Measurements from ENCODE around the gene ACOT8. TPM values are rescaled to one million over a fixed set of nuclear protein-coding genes. Genes with fewer than 3 reads are reported as not detected.

The ACOT8 gene
- total RNA-seq, 4 donors from 2014 or later: 32.3 to 66.2 (median 41.4) TPM

DNA sequence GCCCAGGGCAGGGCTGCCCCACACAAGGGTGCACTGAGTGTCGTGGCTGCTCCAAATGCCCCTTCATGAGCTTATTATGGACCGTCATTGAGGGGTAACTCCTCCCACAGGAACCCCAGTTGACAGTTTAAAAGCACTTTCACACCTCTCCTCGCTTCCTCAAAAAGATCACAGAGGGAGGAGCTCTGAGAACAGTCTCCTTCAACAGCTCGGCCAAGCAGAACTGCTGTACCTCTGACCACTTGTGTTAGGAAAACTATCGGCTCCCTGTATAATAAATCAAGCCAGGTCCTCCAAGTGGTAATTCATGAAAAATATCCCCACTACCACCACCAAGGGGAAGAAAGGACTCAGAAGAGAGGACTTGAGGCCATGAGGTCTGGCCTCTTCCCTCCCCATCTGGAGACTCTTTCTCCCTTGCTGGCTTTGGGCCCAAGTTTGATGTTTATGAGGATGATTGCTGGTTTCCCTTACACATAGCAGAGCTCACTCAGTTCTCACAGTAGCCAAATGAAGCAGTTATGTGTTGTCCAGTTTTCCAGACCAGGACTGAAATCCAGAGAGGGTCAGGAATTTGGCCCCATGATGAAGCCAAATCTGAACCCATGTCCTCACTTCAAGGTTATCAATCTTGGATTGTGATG lies 14.9 kb downstream of the ACOT8 start:
- Histone ChIP-seq H3K36me3 (peaks cover 0 to 79% of the 10 kb centered on the region in 2 donors), H3K27ac (peak overlapping the region; percentile 61 to 96 (median 84)), H3K4me3 (no peak overlapping the region), H3K27me3 (no peaks in the 10 kb centered on the region), H3K4me1 (peaks cover 36 to 55% of the 10 kb centered on the region in 2 donors), H3K9me3 (no peaks in the 10 kb centered on the region)
- DNase-seq (no peak), ATAC-seq (peak; percentile 62 to 67)
- TF ChIP-seq POLR2A (IDR thresholded peaks at IDR 0.05): no peak
- TF ChIP-seq, protein P1, sequence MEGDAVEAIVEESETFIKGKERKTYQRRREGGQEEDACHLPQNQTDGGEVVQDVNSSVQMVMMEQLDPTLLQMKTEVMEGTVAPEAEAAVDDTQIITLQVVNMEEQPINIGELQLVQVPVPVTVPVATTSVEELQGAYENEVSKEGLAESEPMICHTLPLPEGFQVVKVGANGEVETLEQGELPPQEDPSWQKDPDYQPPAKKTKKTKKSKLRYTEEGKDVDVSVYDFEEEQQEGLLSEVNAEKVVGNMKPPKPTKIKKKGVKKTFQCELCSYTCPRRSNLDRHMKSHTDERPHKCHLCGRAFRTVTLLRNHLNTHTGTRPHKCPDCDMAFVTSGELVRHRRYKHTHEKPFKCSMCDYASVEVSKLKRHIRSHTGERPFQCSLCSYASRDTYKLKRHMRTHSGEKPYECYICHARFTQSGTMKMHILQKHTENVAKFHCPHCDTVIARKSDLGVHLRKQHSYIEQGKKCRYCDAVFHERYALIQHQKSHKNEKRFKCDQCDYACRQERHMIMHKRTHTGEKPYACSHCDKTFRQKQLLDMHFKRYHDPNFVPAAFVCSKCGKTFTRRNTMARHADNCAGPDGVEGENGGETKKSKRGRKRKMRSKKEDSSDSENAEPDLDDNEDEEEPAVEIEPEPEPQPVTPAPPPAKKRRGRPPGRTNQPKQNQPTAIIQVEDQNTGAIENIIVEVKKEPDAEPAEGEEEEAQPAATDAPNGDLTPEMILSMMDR (IDR thresholded peaks at IDR 0.05 in 4 of 5, conservative IDR thresholded peaks at IDR 0.05 in 1 of 5): no peak
- intact Hi-C loops (cut with DNase I; ENCODE audit: low total_unique reads): no loop called here
- in situ Hi-C loops (cut with MboI; ENCODE audit: low sequenced_read_pairs in 4 of 4): no loop called here

DNA sequence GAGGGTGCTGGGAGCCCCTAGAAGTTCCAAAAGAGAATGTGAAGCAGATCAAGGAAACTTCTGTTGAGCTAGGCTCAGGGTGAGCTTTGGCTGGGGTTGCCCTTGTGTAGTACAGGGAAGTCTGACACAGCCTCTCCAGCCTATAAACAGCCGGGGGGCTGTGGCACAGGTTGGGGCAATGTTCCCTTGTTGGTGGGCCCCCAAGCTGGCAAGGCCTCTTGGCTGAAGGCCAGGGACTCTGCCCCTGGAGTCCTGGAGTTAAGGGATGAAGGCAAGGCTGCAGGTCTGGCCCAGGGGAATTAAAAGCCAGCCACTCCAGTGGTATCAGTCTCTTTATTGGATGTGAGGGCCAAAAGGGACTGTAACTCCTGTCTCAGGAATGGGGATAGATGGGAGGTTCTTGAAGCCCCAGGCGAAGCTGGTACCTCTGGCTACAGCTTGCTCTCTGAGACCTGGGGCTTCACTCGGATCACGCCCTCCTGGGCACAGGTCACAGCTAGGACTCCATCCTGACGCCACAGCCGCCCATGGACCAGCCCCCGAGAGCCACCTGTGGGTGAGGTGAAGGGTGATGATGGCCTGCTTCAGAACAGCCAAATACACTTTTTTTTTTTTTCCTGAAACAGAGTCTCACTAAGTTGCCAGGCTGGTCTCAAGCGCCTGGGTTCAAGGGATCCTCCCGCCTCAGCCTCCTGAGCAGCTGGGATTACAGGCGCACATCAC lies 15.6 kb downstream of the ACOT8 start:
- intact Hi-C loops (cut with DNase I; ENCODE audit: low total_unique reads): no loop called here
- peaks cover 44 to 62% of the 10 kb centered on the region in 2 donors for H3K4me1 ChIP-seq

DNA sequence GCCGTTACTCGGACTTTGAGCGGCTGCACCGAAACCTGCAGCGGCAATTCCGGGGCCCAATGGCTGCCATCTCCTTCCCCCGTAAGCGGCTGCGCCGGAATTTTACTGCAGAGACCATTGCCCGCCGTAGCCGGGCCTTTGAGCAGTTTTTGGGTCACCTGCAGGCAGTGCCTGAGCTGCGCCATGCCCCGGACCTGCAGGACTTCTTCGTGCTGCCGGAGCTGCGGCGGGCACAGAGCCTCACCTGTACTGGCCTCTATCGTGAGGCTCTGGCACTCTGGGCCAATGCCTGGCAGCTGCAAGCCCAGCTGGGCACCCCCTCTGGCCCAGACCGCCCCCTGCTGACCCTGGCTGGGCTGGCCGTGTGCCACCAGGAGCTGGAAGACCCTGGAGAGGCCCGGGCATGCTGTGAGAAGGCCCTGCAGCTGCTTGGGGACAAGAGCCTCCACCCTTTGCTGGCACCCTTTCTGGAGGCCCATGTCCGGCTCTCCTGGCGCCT lies 16.4 kb downstream of the ACOT8 start:
- peaks cover 0 to 71% of the 10 kb centered on the region in 2 donors for H3K36me3 ChIP-seq
- H3K27me3 ChIP-seq: no peaks in the 10 kb centered on the region
- intact Hi-C loops (cut with DNase I; ENCODE audit: low total_unique reads) (no loop called here), in situ Hi-C loops (cut with MboI; ENCODE audit: low sequenced_read_pairs in 4 of 4) (no loop called here)
- no peak overlapping the region for H3K4me3 ChIP-seq
- no peaks in the 10 kb centered on the region for H3K9me3 ChIP-seq
- no peak for DNase-seq
- H3K4me1 ChIP-seq: peaks cover 49 to 67% of the 10 kb centered on the region in 2 donors
- H3K27ac ChIP-seq: peak overlapping the region; percentile 61 to 96 (median 84)
- no peak for ATAC-seq
- TF ChIP-seq, protein P1 (IDR thresholded peaks at IDR 0.05 in 4 of 5, conservative IDR thresholded peaks at IDR 0.05 in 1 of 5): no peak
- no peak for TF ChIP-seq POLR2A (IDR thresholded peaks at IDR 0.05)

More for the DNA sequence above, 15.6 kb downstream of the ACOT8 start:
- H3K27ac ChIP-seq: peak overlapping the region; percentile 61 to 96 (median 84)
- no peaks in the 10 kb centered on the region for H3K27me3 ChIP-seq
- H3K9me3 ChIP-seq: no peaks in the 10 kb centered on the region
- ATAC-seq (no peak), DNase-seq (no peak)
- H3K4me3 ChIP-seq: no peak overlapping the region
- TF ChIP-seq, protein P1 (IDR thresholded peaks at IDR 0.05 in 4 of 5, conservative IDR thresholded peaks at IDR 0.05 in 1 of 5): no peak
- no peak for TF ChIP-seq POLR2A (IDR thresholded peaks at IDR 0.05)
- peaks cover 0 to 79% of the 10 kb centered on the region in 2 donors for H3K36me3 ChIP-seq
- in situ Hi-C loops (cut with MboI; ENCODE audit: low sequenced_read_pairs in 4 of 4): no loop called here

DNA sequence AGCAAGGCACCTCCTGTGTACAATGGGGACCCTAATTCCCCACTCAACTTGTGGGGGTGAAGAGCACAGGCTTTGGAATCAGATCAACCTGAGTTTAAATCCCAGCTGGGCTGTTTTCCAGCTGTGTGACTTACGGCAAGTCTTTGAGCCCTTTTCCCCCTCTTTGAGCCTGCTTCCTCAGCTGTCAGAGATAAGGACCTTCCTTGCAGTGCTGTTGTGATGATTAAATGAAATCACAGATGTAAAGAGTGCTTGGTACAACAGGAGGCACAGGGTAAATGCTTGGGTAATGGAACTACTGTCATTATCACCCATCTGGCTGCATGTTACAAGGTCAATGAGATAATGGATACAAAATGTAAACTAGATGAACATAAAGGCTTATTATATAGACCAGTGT lies 20.4 kb downstream of the ACOT8 start:
- TF ChIP-seq, protein P1 (IDR thresholded peaks at IDR 0.05 in 4 of 5, conservative IDR thresholded peaks at IDR 0.05 in 1 of 5): no peak
- no peak for TF ChIP-seq POLR2A (IDR thresholded peaks at IDR 0.05)
- DNase-seq (no peak), ATAC-seq (no peak)
- H3K27me3 ChIP-seq: no peaks in the 10 kb centered on the region
- no peaks in the 10 kb centered on the region for H3K9me3 ChIP-seq
- peaks cover 0 to 39% of the 10 kb centered on the region in 2 donors for H3K36me3 ChIP-seq
- peaks cover 58 to 60% of the 10 kb centered on the region in 2 donors for H3K4me1 ChIP-seq
- in situ Hi-C loops (cut with MboI; ENCODE audit: low sequenced_read_pairs in 4 of 4) (no loop called here), intact Hi-C loops (cut with DNase I; ENCODE audit: low total_unique reads) (no loop called here)
- H3K4me3 ChIP-seq: peak overlapping the region in 1 of 4 donors; percentile 79
- peak overlapping the region; percentile 95 to 97 (median 96) for H3K27ac ChIP-seq
